Measurements from ENCODE around the gene COX7C.

DNA sequence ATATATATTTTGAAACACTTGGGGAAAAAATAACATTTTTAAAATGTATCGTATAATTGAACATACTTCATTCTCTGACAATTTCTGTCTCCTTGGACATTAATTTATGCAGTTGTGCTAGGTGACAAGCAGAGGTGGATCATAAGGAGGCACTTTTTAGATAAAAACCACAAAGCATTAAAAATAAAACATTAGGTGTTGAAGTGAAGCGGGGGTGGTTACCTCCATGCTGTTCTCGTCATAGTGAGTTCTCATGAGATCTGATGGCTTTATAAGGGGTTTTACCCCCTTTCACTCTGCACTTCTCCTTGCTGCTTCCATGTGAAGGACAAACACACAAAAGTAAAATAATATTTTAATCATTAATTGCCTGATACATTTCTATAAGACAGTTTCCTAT, 11.9 kb upstream of the COX7C start:
- TF ChIP-seq EZH2 (IDR thresholded peaks at IDR 0.05; ENCODE audit: borderline replicate concordance, low read depth, low read length, poor library complexity, severe bottlenecking) = no peak
- TF ChIP-seq, protein P1, sequence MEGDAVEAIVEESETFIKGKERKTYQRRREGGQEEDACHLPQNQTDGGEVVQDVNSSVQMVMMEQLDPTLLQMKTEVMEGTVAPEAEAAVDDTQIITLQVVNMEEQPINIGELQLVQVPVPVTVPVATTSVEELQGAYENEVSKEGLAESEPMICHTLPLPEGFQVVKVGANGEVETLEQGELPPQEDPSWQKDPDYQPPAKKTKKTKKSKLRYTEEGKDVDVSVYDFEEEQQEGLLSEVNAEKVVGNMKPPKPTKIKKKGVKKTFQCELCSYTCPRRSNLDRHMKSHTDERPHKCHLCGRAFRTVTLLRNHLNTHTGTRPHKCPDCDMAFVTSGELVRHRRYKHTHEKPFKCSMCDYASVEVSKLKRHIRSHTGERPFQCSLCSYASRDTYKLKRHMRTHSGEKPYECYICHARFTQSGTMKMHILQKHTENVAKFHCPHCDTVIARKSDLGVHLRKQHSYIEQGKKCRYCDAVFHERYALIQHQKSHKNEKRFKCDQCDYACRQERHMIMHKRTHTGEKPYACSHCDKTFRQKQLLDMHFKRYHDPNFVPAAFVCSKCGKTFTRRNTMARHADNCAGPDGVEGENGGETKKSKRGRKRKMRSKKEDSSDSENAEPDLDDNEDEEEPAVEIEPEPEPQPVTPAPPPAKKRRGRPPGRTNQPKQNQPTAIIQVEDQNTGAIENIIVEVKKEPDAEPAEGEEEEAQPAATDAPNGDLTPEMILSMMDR (conservative IDR thresholded peaks at IDR 0.05; ENCODE audit: low read depth, low read length) = no peak
